T-cell (primary cell): ENCODE results near the gene KCNJ6. TPM values are rescaled to one million over a fixed set of nuclear protein-coding genes. Genes with fewer than 3 reads are reported as not detected.

Experiments
- ATAC-seq, 4 experiments: fragments of 200-7000 bp in 3 of 4; fragments of 150-1000 bp in 1 of 4; cut with Tn5 transposase; replicated peaks in 1 of 4; 1 replicate in 3 of 4; 2 replicates in 1 of 4; pipeline ENCODE4 v1.10.0; 2021; ENCODE audit warnings: moderate library complexity in 3 of 4, mild to moderate bottlenecking in 2 of 4, moderate number of reproducible peaks in 1 of 4
- CTCF ChIA-PET, 2 donors: fragments of 300-600 bp; sonication (Branson Sonifier 250); formaldehyde crosslinking; loops; one replicate each; lab custom pipeline; 2022; ENCODE audit warnings: antibody characterized with exemption in 2 of 2; lab: Charles Lee
- POLR2A ChIA-PET, 2 donors: fragments of 300-600 bp; sonication (Branson Sonifier 250); formaldehyde crosslinking; loops; one replicate each; lab custom pipeline; 2022; ENCODE audit warnings: antibody characterized with exemption in 2 of 2; lab: Charles Lee
- DNase-seq, 35 experiments: peaks; one replicate each; pipeline versions ENCODE4 v3.0.0 to v3.0.0-alpha.2; 2013 to 2023
- H3K27ac ChIP-seq: one replicate; pipeline ENCODE4 v1.5.1; 2013; ENCODE audit warnings: low read length
- H3K27me3 ChIP-seq, 2 experiments: replicated peaks in 1 of 2; 1 replicate in 1 of 2; 2 replicates in 1 of 2; pipeline versions ENCODE4 v1.6.1 to v1.7.0; 2013; ENCODE audit warnings: low read length in 1 of 2, mixed read lengths in 1 of 2; ENCODE audit not compliant: control insufficient read depth in 2 of 2, insufficient read depth in 2 of 2; ENCODE audit errors: extremely low read depth in 1 of 2
- H3K36me3 ChIP-seq, 2 donors: 1 replicate in 1 of 2; 2 replicates in 1 of 2; pipeline versions ENCODE4 v1.6.1 to v1.7.0; 2013; ENCODE audit warnings: low read length in 1 of 2; ENCODE audit not compliant: control insufficient read depth in 2 of 2, insufficient read depth in 1 of 2; ENCODE audit errors: extremely low read depth in 1 of 2
- H3K4me1 ChIP-seq, 2 experiments: 1 replicate in 1 of 2; 2 replicates in 1 of 2; pipeline versions ENCODE4 v1.6.1 to v1.7.0; 2013; ENCODE audit warnings: low read length in 2 of 2, mixed read lengths in 1 of 2; ENCODE audit not compliant: insufficient read depth in 2 of 2, control insufficient read depth in 1 of 2; ENCODE audit errors: extremely low read depth in 1 of 2
- H3K4me3 ChIP-seq, 2 donors: 1 replicate in 1 of 2; 2 replicates in 1 of 2; pipeline versions ENCODE4 v1.5.1 to v1.7.0; 2013; ENCODE audit warnings: mild to moderate bottlenecking in 2 of 2, low read length in 1 of 2, moderate library complexity in 1 of 2; ENCODE audit not compliant: control insufficient read depth in 1 of 2; ENCODE audit errors: extremely low read depth in 1 of 2
- H3K9me3 ChIP-seq: 2 replicates; pipeline ENCODE4 v1.7.0; 2013
- H3K27ac Mint-ChIP-seq, 2 donors: one replicate each; pipeline ENCODE4 v1.8.0; 2020 to 2021; ENCODE audit warnings: mild to moderate bottlenecking in 2 of 2, mixed read lengths in 2 of 2
- H3K27me3 Mint-ChIP-seq, 2 donors: one replicate each; pipeline ENCODE4 v1.8.0; 2021 to 2022; ENCODE audit warnings: mixed read lengths in 2 of 2
- H3K36me3 Mint-ChIP-seq: one replicate; pipeline ENCODE4 v1.8.0; 2021; ENCODE audit warnings: mixed read lengths
- H3K4me1 Mint-ChIP-seq, 3 donors: one replicate each; pipeline ENCODE4 v1.8.0; 2020 to 2022; ENCODE audit warnings: mixed read lengths in 3 of 3, mild to moderate bottlenecking in 1 of 3
- H3K4me3 Mint-ChIP-seq, 3 donors: one replicate each; pipeline ENCODE4 v1.8.0; 2020 to 2022; ENCODE audit warnings: mild to moderate bottlenecking in 3 of 3, mixed read lengths in 3 of 3, moderate library complexity in 3 of 3
- H3K9me3 Mint-ChIP-seq, 3 donors: one replicate each; pipeline ENCODE4 v1.8.0; 2020 to 2022; ENCODE audit warnings: mixed read lengths in 3 of 3
- WGBS: methylation state at CpG from one replicate; pipeline ENCODE4 v1.1.5; 2013; ENCODE audit warnings: missing lambda C conversion rate; ENCODE audit not compliant: insufficient coverage; 5-methylcytosine and 5-hydroxymethylcytosine counted together
- total RNA-seq, 35 experiments: library from RNA in 6 of 35; stranded (reverse) in 6 of 35; fragments of 120-200 nt in 1 of 35; gene quantifications; one replicate each; pipeline versions ENCODE4 v1.2.1 to v1.2.4 and lab custom pipeline; 2013 to 2026

Gene KCNJ6
- total RNA-seq, 5 donors from 2014 or later (not counting 1 experiment from before 2014, with no cell fraction given) = not detected

- H3K27me3 ChIP-seq = peaks cover 0 to 5% of the 10 kb centered on the region in 2 experiments
- Mint-ChIP-seq H3K4me3 (no peak overlapping the region), H3K27ac (no peak overlapping the region), H3K9me3 (no peaks in the 10 kb centered on the region), H3K4me1 (no peaks in the 10 kb centered on the region), H3K27me3 (peaks cover under 1 to 2% of the 10 kb centered on the region in 2 donors), H3K36me3 (no peaks in the 10 kb centered on the region)
- CTCF ChIA-PET = no interaction called here
- no peak overlapping the region for H3K27ac ChIP-seq
- H3K9me3 ChIP-seq = no peaks in the 10 kb centered on the region
- WGBS = 59% methylated on average over 3 of the region's 3 CpGs
- H3K4me3 ChIP-seq = no peak overlapping the region
- H3K4me1 ChIP-seq = no peaks in the 10 kb centered on the region
- H3K36me3 ChIP-seq = no peaks in the 10 kb centered on the region
- POLR2A ChIA-PET = no interaction called here
- ATAC-seq (no peak), DNase-seq (no peak)
These were observed 42.6 kb downstream of the KCNJ6 start for GRCh38 chr21:37873655-37874054.

- no peaks in the 10 kb centered on the region for H3K4me1 Mint-ChIP-seq
- ChIA-PET CTCF (no interaction called here), POLR2A (no interaction called here)
- no peak overlapping the region for H3K4me3 ChIP-seq
- H3K27me3 ChIP-seq = peaks cover 0 to 9% of the 10 kb centered on the region in 2 experiments
- DNase-seq (no peak), ATAC-seq (no peak)
- H3K9me3 ChIP-seq = no peaks in the 10 kb centered on the region
- no peak overlapping the region for H3K4me3 Mint-ChIP-seq
- no peak overlapping the region for H3K27ac Mint-ChIP-seq
- 88% methylated on average over 4 of the region's 8 CpGs for WGBS
- no peaks in the 10 kb centered on the region for H3K36me3 Mint-ChIP-seq
- H3K4me1 ChIP-seq = no peaks in the 10 kb centered on the region
- H3K9me3 Mint-ChIP-seq = no peaks in the 10 kb centered on the region
- no peak overlapping the region for H3K27ac ChIP-seq
- H3K27me3 Mint-ChIP-seq = peaks cover 4 to 6% of the 10 kb centered on the region in 2 donors
- H3K36me3 ChIP-seq = no peaks in the 10 kb centered on the region
These were observed 45.0 kb downstream of the KCNJ6 start for GRCh38 chr21:37871121-37871862.

GRCh38 chr21:37870221-37870620 lies 46.0 kb downstream of the KCNJ6 start:
- POLR2A ChIA-PET = no interaction called here
- 100% methylated on average over 1 of the region's 2 CpGs for WGBS
- no peak overlapping the region for H3K4me3 Mint-ChIP-seq

GRCh38 chr21:37869661-37870060 lies 46.6 kb downstream of the KCNJ6 start:
- H3K4me1 ChIP-seq = no peaks in the 10 kb centered on the region
- DNase-seq (no peak), ATAC-seq (no peak)
- H3K27ac ChIP-seq = no peak overlapping the region
- Mint-ChIP-seq H3K27ac (no peak overlapping the region), H3K4me3 (no peak overlapping the region), H3K27me3 (peaks cover 7 to 14% of the 10 kb centered on the region in 2 donors), H3K36me3 (no peaks in the 10 kb centered on the region), H3K9me3 (no peaks in the 10 kb centered on the region), H3K4me1 (no peaks in the 10 kb centered on the region)
- ChIA-PET POLR2A (no interaction called here), CTCF (no interaction called here)
- peaks cover 0 to 6% of the 10 kb centered on the region in 2 experiments for H3K27me3 ChIP-seq
- no peaks in the 10 kb centered on the region for H3K36me3 ChIP-seq
- no peak overlapping the region for H3K4me3 ChIP-seq
- no peaks in the 10 kb centered on the region for H3K9me3 ChIP-seq

More at GRCh38 chr21:37870221-37870620, 46.0 kb downstream of the KCNJ6 start:
- no peak overlapping the region for H3K27ac ChIP-seq
- ATAC-seq (no peak), DNase-seq (no peak)
- no peaks in the 10 kb centered on the region for H3K9me3 Mint-ChIP-seq
- H3K27me3 ChIP-seq = peaks cover 0 to 6% of the 10 kb centered on the region in 2 experiments
- H3K4me1 Mint-ChIP-seq = no peaks in the 10 kb centered on the region
- H3K36me3 Mint-ChIP-seq = no peaks in the 10 kb centered on the region
- peaks cover 7 to 8% of the 10 kb centered on the region in 2 donors for H3K27me3 Mint-ChIP-seq
- no peaks in the 10 kb centered on the region for H3K9me3 ChIP-seq
- H3K27ac Mint-ChIP-seq = no peak overlapping the region
- H3K4me1 ChIP-seq = no peaks in the 10 kb centered on the region
- no peaks in the 10 kb centered on the region for H3K36me3 ChIP-seq
- H3K4me3 ChIP-seq = no peak overlapping the region
- CTCF ChIA-PET = interaction anchor here in 1 of 2 donors (0.6 kb wide), 1 partner anchor 35 kb away, joined by 4 read pairs; no protein-coding TSS in a partner anchor

- H3K36me3 ChIP-seq = no peaks in the 10 kb centered on the region
- POLR2A ChIA-PET = no interaction called here
- Mint-ChIP-seq H3K27ac (no peak overlapping the region), H3K36me3 (no peaks in the 10 kb centered on the region), H3K9me3 (no peaks in the 10 kb centered on the region), H3K4me1 (no peaks in the 10 kb centered on the region), H3K4me3 (no peak overlapping the region), H3K27me3 (peaks cover 7 to 14% of the 10 kb centered on the region in 2 donors)
- no peak overlapping the region for H3K4me3 ChIP-seq
- H3K4me1 ChIP-seq = no peaks in the 10 kb centered on the region
- no peak overlapping the region for H3K27ac ChIP-seq
- no peaks in the 10 kb centered on the region for H3K9me3 ChIP-seq
- CTCF ChIA-PET = no interaction called here
- WGBS = 73% methylated on average over 5 of the region's 11 CpGs
- peaks cover 0 to 6% of the 10 kb centered on the region in 2 experiments for H3K27me3 ChIP-seq
- DNase-seq (no peak), ATAC-seq (no peak)
These were observed 47.6 kb downstream of the KCNJ6 start for GRCh38 chr21:37868446-37869295.

GRCh38 chr21:37866027-37866426 lies 50.2 kb downstream of the KCNJ6 start:
- WGBS = no CpG with 5 or more reads among the region's 2 CpGs

More at GRCh38 chr21:37866027-37866426, 50.2 kb downstream of the KCNJ6 start:
- Histone ChIP-seq H3K36me3 (no peaks in the 10 kb centered on the region), H3K27ac (no peak overlapping the region), H3K9me3 (no peaks in the 10 kb centered on the region), H3K27me3 (peaks cover 0 to 10% of the 10 kb centered on the region in 2 experiments), H3K4me3 (no peak overlapping the region), H3K4me1 (no peaks in the 10 kb centered on the region)
- Mint-ChIP-seq H3K9me3 (no peaks in the 10 kb centered on the region), H3K27ac (no peak overlapping the region), H3K27me3 (peaks cover 7 to 14% of the 10 kb centered on the region in 2 donors), H3K4me3 (no peak overlapping the region), H3K4me1 (no peaks in the 10 kb centered on the region), H3K36me3 (no peaks in the 10 kb centered on the region)
- peak in 1 of 35 experiments; percentile 12 for DNase-seq
- ChIA-PET POLR2A (no interaction called here), CTCF (interaction anchor here in 1 of 2 donors (0.6 kb wide), 1 partner anchor 904 kb away, joined by 4 read pairs; no protein-coding TSS in a partner anchor)
- no peak for ATAC-seq
